Prostate gland (tissue), 2 donors: ENCODE results near the gene SORBS2. TPM values are rescaled to one million over a fixed set of nuclear protein-coding genes. Genes with fewer than 3 reads are reported as not detected.
A peak's percentile ranks its signal among the peaks of the same experiment; 100 is the strongest.

Experiments
- DNase-seq: peaks from one replicate; pipeline ENCODE4 v3.0.0-alpha.2; 2019; ENCODE audit warnings: low spot score
- H3K27ac ChIP-seq, 2 donors: fragments of 200-600 bp; sonication (generic); 2 replicates each; pipeline ENCODE4 v1.5.1; 2017 to 2019
- H3K27me3 ChIP-seq: fragments of 200-600 bp; sonication (generic); replicated peaks from 2 replicates; pipeline ENCODE4 v1.5.1; 2019; ENCODE audit not compliant: insufficient read depth
- H3K36me3 ChIP-seq, 2 donors: fragments of 200-600 bp; sonication (generic); 1 replicate in 1 of 2; 2 replicates in 1 of 2; pipeline versions ENCODE4 v1.5.1 to v1.8.1; 2017 to 2019
- H3K4me1 ChIP-seq: fragments of 200-600 bp; sonication (generic); replicated peaks from 2 replicates; pipeline ENCODE4 v1.5.1; 2019
- H3K4me3 ChIP-seq, 2 donors: fragments of 200-600 bp; sonication (generic); 2 replicates each; pipeline ENCODE4 v1.5.1; 2017 to 2019
- H3K9me3 ChIP-seq: fragments of 200-600 bp; sonication (generic); 2 replicates; pipeline ENCODE4 v1.5.1; 2017
- POLR2A ChIP-seq: fragments of 450-650 bp; IDR thresholded peaks from one replicate; pipeline ENCODE4 v1.6.1; 2016; ENCODE audit warnings: antibody characterized with exemption, mild to moderate bottlenecking
- POLR2AphosphoS5 ChIP-seq: sonication (generic); formaldehyde crosslinking; IDR thresholded peaks from one replicate; pipeline ENCODE4 v1.6.1; 2017; ENCODE audit warnings: antibody characterized with exemption
- WGBS: methylation state at CpG from one replicate; pipeline ENCODE4 v1.1.5; 2018; 5-methylcytosine and 5-hydroxymethylcytosine counted together
- intact Hi-C: fragments of 100-400 bp; cut with DNase I; formaldehyde crosslinking; loops from one replicate; pipeline ENCODE4 v1.14.2; 2022
- total RNA-seq, 2 donors: library from RNA; depleted of rRNA; stranded (reverse); fragments of >200 nt; gene quantifications; one replicate each; pipeline ENCODE4 v1.1.0, GENCODE V29; 2016
- TF ChIP-seq, protein P1 (sequence below), 4 experiments: fragments of 200-600 bp in 2 of 4; fragments of 450-650 bp in 2 of 4; sonication (generic) in 2 of 4; IDR thresholded peaks; 1 replicate in 3 of 4; 2 replicates in 1 of 4; pipeline ENCODE4 v1.5.1; 2016 to 2019; ENCODE audit warnings: antibody characterized with exemption in 4 of 4, mild to moderate bottlenecking in 2 of 4, moderate library complexity in 2 of 4

Gene SORBS2
- total RNA-seq, 2 donors from 2014 or later: 175 to 242 TPM

DNA sequence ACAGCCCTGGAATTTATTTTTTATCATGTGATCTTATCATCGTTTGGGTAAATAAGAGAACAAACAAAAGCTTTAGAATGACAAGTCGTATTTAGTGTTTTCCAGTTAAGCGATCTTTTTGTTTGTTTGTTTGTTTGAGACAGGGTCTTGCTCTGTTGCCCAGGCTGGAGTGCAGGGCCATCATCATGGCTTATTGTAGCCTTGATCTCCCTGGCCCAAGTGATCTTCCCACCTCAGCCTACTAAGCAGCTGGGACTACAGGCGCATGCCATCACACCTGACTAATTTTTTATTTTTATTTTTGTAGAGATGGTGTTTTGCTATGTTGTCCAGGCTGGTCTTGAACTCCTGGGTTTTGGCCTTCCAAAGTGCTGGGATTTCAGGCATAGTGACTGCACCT, 219.6 kb downstream of the SORBS2 start:
- H3K4me3 ChIP-seq: no peak overlapping the region
- intact Hi-C loops: loop anchor here (2.0 to 10.0 kb wide), 4 partner anchors 55 to 385 kb away; partner anchors contain the start of genes ANKRD37, CCDC110, LRP2BP and PDLIM3
- no peak for DNase-seq
- TF ChIP-seq, protein P1, sequence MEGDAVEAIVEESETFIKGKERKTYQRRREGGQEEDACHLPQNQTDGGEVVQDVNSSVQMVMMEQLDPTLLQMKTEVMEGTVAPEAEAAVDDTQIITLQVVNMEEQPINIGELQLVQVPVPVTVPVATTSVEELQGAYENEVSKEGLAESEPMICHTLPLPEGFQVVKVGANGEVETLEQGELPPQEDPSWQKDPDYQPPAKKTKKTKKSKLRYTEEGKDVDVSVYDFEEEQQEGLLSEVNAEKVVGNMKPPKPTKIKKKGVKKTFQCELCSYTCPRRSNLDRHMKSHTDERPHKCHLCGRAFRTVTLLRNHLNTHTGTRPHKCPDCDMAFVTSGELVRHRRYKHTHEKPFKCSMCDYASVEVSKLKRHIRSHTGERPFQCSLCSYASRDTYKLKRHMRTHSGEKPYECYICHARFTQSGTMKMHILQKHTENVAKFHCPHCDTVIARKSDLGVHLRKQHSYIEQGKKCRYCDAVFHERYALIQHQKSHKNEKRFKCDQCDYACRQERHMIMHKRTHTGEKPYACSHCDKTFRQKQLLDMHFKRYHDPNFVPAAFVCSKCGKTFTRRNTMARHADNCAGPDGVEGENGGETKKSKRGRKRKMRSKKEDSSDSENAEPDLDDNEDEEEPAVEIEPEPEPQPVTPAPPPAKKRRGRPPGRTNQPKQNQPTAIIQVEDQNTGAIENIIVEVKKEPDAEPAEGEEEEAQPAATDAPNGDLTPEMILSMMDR (IDR thresholded peaks at IDR 0.05): no peak
- TF ChIP-seq POLR2AphosphoS5 (no peak), POLR2A (no peak)
- H3K36me3 ChIP-seq: no peaks in the 10 kb centered on the region
- no peaks in the 10 kb centered on the region for H3K9me3 ChIP-seq
- no peaks in the 10 kb centered on the region for H3K4me1 ChIP-seq
- WGBS: 67% methylated on average over 4 of the region's 4 CpGs
- peak overlapping the region in 1 of 2 donors; percentile 46 for H3K27ac ChIP-seq
- no peaks in the 10 kb centered on the region for H3K27me3 ChIP-seq

DNA sequence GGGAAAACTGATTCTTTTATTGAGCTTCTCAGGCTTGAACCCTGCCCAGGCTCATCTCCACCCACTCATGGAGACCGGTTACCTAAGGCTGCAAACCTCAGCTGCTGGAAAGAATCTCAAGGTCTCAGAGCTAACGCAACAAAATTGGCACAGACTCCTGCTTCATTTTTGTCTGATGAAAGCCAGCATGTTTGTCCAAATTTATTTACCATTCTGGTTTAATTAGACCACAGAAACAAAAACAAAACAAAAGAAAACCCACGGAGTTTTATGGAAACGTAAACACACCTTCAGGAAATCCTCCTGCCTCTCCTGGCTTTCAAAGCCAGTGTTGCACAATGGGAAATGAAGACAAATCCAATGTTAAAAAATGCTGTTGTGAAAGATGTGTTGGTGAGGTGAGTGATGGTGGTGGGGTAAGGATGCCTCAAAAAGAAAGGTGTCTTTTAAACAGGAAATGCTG, 220.3 kb downstream of the SORBS2 start:
- Histone ChIP-seq H3K9me3 (no peaks in the 10 kb centered on the region), H3K27ac (peak overlapping the region; percentile 40 to 46), H3K4me1 (no peaks in the 10 kb centered on the region), H3K27me3 (no peaks in the 10 kb centered on the region), H3K4me3 (no peak overlapping the region), H3K36me3 (no peaks in the 10 kb centered on the region)
- intact Hi-C loops: loop anchor here (2.0 to 10.0 kb wide), 4 partner anchors 54 to 384 kb away; partner anchors contain the start of genes ANKRD37, CCDC110, LRP2BP and PDLIM3
- WGBS: 5% methylated on average over 4 of the region's 4 CpGs
- TF ChIP-seq, protein P1 (IDR thresholded peaks at IDR 0.05): peak in 1 of 4 experiments; percentile 27
- TF ChIP-seq POLR2A (no peak), POLR2AphosphoS5 (peak; percentile 70)
- DNase-seq: peak; percentile 32

GRCh38 chr4:185590982-185591381, 221.0 kb downstream of the SORBS2 start:
- no peak overlapping the region for H3K4me3 ChIP-seq
- TF ChIP-seq POLR2A (no peak), POLR2AphosphoS5 (no peak)
- TF ChIP-seq, protein P1 (IDR thresholded peaks at IDR 0.05): no peak
- DNase-seq: no peak
- no peaks in the 10 kb centered on the region for H3K9me3 ChIP-seq
- intact Hi-C loops: loop anchor here (5.0 to 10.0 kb wide), 3 partner anchors 54 to 384 kb away; partner anchors contain the start of genes ANKRD37, LRP2BP, PDLIM3 and SNX25
- no peaks in the 10 kb centered on the region for H3K4me1 ChIP-seq
- H3K27ac ChIP-seq: peak overlapping the region; percentile 40 to 46
- H3K27me3 ChIP-seq: no peaks in the 10 kb centered on the region
- 78% methylated on average over 3 of the region's 3 CpGs for WGBS
- H3K36me3 ChIP-seq: no peaks in the 10 kb centered on the region

- intact Hi-C loops: no loop called here
- no peaks in the 10 kb centered on the region for H3K27me3 ChIP-seq
- H3K9me3 ChIP-seq: no peaks in the 10 kb centered on the region
- WGBS: 86% methylated on average over 13 of the region's 13 CpGs
- no peak overlapping the region for H3K27ac ChIP-seq
- no peak overlapping the region for H3K4me3 ChIP-seq
- no peaks in the 10 kb centered on the region for H3K4me1 ChIP-seq
- no peak for TF ChIP-seq POLR2A
- no peak for DNase-seq
- H3K36me3 ChIP-seq: no peaks in the 10 kb centered on the region
Measured at GRCh38 chr4:185589067-185589836, 222.7 kb downstream of the SORBS2 start.

GRCh38 chr4:185587427-185588161, 224.4 kb downstream of the SORBS2 start:
- Histone ChIP-seq H3K4me3 (no peak overlapping the region), H3K9me3 (no peaks in the 10 kb centered on the region), H3K36me3 (no peaks in the 10 kb centered on the region), H3K27ac (no peak overlapping the region), H3K4me1 (no peaks in the 10 kb centered on the region), H3K27me3 (no peaks in the 10 kb centered on the region)
- TF ChIP-seq, protein P1 (IDR thresholded peaks at IDR 0.05): no peak
- no peak for TF ChIP-seq POLR2A
- no peak for TF ChIP-seq POLR2AphosphoS5
- intact Hi-C loops: no loop called here
- WGBS: 68% methylated on average over 32 of the region's 32 CpGs
- no peak for DNase-seq
